Measurements from ENCODE around the gene CDK17. TPM values are rescaled to one million over a fixed set of nuclear protein-coding genes. Genes with fewer than 3 reads are reported as not detected.

The CDK17 gene
- total RNA-seq, 1 experiment from 2014 or later = 21.4 TPM

DNA sequence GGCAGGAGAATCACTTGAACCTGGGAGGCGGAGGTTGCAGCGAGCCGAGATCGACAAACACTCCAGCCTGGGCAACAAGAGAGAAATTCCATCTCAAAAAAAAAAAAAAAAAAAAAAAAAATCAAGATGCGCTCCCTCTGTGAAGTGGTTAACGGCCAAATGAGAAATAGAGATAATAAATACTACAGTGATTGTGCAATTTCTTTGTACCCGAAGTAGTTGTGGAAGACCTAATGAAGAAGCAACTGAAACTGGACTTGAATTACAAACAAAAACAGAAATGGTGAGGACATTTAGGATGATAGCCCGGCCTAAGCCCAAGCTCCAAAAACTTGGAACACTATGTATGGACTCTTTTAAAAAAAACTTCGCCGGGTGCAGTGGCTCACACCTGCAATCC lies 44.2 kb upstream of the CDK17 start (continued):
- TF ChIP-seq EZH2 (IDR thresholded peaks at IDR 0.05) (no peak), FOSL1 (IDR thresholded peaks at IDR 0.05; ENCODE audit: low read depth) (no peak), SP1 (IDR thresholded peaks at IDR 0.05; ENCODE audit: low read depth) (no peak)
- TF ChIP-seq, protein P1, sequence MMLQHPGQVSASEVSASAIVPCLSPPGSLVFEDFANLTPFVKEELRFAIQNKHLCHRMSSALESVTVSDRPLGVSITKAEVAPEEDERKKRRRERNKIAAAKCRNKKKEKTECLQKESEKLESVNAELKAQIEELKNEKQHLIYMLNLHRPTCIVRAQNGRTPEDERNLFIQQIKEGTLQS (IDR thresholded peaks at IDR 0.05) = no peak

DNA sequence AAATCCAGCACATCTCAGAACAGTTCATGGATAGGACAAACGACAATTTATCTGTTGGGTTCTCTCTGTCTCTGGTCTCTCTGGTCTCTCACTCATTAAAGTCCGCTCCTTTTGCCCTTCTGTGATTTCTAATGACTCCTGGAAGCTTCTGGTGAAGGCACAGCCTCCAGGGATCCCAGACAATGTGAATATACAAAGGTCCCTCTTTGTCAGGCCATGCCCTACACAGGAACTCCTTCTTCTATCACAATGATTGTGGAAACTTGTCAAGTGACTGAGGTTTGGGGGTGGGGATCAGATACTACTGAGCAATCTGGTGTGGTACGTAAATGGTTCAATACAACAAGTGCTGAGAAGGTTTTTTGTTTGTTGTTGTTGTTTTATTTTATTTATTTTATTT lies 42.7 kb upstream of the CDK17 start:
- ChIA-PET POLR2A (no interaction called here), RAD21 (ENCODE audit: low non-redundant PET in 1 of 2, low total read pairs in 2 of 2, uncharacterized antibody in 2 of 2, unreplicated experiment in 2 of 2) (no interaction called here), CTCF (no interaction called here)
- Histone ChIP-seq H3K4me3 (replicated peaks in 1 of 2; ENCODE audit: low read depth in 1 of 2, low read length in 2 of 2) (no peak overlapping the region), H3K9me2 (ENCODE audit: insufficient read depth) (no peaks in the 10 kb centered on the region), H3K79me2 (ENCODE audit: insufficient read depth, low read length) (no peaks in the 10 kb centered on the region), H3K27me3 (ENCODE audit: insufficient read depth, low read length) (no peaks in the 10 kb centered on the region), H3K9ac (ENCODE audit: low read length) (no peak overlapping the region), H2AFZ (ENCODE audit: low read depth, low read length, poor library complexity, severe bottlenecking) (no peak overlapping the region), H4K20me1 (ENCODE audit: insufficient read depth) (no peaks in the 10 kb centered on the region), H3K4me1 (ENCODE audit: control insufficient read depth in 1 of 2, insufficient read depth in 2 of 2, low read length in 2 of 2) (no peaks in the 10 kb centered on the region), H3K27ac (ENCODE audit: low read depth, low read length) (no peak overlapping the region), H3K9me3 (ENCODE audit: control insufficient read depth in 1 of 2, insufficient read depth in 1 of 2, low read depth in 1 of 2, low read length in 2 of 2) (no peaks in the 10 kb centered on the region), H3K36me3 (ENCODE audit: control insufficient read depth in 1 of 2, insufficient read depth in 2 of 2, low read length in 2 of 2) (no peaks in the 10 kb centered on the region), H3K4me2 (ENCODE audit: low read length) (no peak overlapping the region)
- DNase-seq (ENCODE audit: low read depth, low spot score) = no peak
- TF ChIP-seq, protein P2, sequence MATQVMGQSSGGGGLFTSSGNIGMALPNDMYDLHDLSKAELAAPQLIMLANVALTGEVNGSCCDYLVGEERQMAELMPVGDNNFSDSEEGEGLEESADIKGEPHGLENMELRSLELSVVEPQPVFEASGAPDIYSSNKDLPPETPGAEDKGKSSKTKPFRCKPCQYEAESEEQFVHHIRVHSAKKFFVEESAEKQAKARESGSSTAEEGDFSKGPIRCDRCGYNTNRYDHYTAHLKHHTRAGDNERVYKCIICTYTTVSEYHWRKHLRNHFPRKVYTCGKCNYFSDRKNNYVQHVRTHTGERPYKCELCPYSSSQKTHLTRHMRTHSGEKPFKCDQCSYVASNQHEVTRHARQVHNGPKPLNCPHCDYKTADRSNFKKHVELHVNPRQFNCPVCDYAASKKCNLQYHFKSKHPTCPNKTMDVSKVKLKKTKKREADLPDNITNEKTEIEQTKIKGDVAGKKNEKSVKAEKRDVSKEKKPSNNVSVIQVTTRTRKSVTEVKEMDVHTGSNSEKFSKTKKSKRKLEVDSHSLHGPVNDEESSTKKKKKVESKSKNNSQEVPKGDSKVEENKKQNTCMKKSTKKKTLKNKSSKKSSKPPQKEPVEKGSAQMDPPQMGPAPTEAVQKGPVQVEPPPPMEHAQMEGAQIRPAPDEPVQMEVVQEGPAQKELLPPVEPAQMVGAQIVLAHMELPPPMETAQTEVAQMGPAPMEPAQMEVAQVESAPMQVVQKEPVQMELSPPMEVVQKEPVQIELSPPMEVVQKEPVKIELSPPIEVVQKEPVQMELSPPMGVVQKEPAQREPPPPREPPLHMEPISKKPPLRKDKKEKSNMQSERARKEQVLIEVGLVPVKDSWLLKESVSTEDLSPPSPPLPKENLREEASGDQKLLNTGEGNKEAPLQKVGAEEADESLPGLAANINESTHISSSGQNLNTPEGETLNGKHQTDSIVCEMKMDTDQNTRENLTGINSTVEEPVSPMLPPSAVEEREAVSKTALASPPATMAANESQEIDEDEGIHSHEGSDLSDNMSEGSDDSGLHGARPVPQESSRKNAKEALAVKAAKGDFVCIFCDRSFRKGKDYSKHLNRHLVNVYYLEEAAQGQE (IDR thresholded peaks at IDR 0.05; ENCODE audit: low read depth) = no peak
- BruUV-seq (replicated peaks) = no TSS peak
- intact Hi-C loops (cut with micrococcal nuclease) = no loop called here
- no peak for ATAC-seq

Data from HCT116 (cell line).